ENCODE measurements around the gene NDUFV3. TPM values are rescaled to one million over a fixed set of nuclear protein-coding genes. Genes with fewer than 3 reads are reported as not detected.

NDUFV3 gene
- total and polyA plus RNA-seq, 3 experiments from 2014 or later = 20.3 to 36.8 (median 36.6) TPM

DNA sequence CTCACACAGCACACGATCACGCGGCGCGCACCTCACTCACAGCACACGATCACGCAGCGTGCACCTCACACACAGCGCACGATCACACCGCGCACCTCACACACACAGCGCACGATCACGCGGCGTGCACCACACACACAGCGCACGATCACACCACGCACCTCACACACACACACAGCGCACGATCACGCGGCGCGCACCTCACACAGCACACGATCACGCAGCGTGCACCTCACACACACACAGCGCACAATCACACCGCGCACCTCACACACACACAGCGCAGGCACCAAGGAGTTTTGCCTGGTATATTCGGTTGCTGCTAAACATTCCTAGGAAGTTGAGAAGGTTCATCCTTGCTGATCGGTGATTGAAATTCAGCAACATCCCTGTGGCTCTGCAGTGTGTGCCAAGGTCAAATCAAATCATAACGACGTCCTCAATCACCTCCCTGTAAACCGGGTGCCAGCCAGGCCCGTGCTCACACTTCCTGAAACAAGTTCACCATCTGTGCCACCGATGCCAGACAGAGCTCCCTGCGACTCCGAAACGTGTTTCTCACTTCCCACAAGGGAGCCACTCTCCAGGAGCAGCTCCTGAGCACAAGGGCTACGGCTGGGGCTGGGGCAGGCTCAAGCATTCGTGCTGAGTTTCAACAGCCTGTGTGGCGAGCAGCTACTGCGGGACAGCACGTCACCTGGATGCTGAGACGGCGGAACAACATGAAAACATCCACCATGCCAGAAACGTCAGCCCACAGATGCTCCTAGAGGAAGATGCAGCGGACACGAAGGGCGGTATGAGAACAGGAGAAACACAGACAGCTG lies 44.0 kb upstream of the NDUFV3 start:
- H3K4me3 ChIP-seq (ENCODE audit: low read length) = no peak overlapping the region
- POLR2A ChIA-PET = no interaction called here
- peaks cover 7 to 87% (median 11%) of the 10 kb centered on the region in 3 donors for H3K36me3 Mint-ChIP-seq
- peaks cover 0 to 1% of the 10 kb centered on the region in 2 donors for H3K27me3 Mint-ChIP-seq
- no peaks in the 10 kb centered on the region for H3K9me3 Mint-ChIP-seq
- no peaks in the 10 kb centered on the region for H3K9me3 ChIP-seq (ENCODE audit: low read length)
- peak in 1 of 5 donors; percentile 28 for DNase-seq
- H3K36me3 ChIP-seq (ENCODE audit: insufficient read depth, low read length) = peaks cover 16% of the 10 kb centered on the region
- H3K4me1 Mint-ChIP-seq = peaks cover 0 to 9% (median 3%) of the 10 kb centered on the region in 3 donors
- H3K4me3 Mint-ChIP-seq = no peak overlapping the region
- H3K27me3 ChIP-seq (ENCODE audit: insufficient read depth, low read length, poor library complexity, severe bottlenecking) = no peaks in the 10 kb centered on the region
- no peak overlapping the region for H3K27ac ChIP-seq (ENCODE audit: low read depth, low read length)
- peak overlapping the region in 3 of 8 donors; percentile 42 to 72 (median 48) for H3K27ac Mint-ChIP-seq
- CTCF ChIA-PET = no interaction called here
- H3K4me1 ChIP-seq (ENCODE audit: insufficient read depth, low read length) = no peaks in the 10 kb centered on the region

DNA sequence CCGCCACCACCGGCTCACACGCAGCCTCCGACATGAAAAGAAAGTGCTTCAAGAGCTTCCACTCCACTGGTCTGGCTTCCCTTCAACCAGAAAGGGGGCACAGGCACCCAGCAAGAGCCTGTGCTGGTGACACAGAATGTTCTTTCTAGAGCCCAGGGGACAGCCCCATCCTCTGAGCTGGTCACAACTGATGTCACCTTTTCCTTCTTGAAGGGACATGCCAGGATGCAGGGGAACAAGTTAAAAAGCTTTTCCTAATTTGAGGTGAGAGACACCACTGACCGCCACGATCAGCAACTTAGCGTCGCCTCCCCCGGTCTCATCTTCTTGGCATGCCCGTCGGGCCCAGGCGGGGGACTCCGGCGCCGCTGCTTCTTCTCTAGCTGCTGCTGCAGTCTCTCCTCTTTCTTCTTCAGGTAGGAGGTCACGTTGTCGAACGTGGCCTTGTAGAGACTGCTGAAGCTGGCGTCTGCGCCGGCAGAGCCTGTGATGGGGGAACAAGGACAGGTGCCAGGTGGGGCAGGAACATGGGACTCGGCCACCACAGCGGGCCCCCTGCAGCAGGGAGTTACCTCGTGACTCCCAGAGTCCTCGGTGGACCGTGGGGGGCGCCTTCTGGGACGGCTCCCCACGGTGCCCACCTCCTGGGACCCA lies 43.2 kb upstream of the NDUFV3 start:
- DNase-seq = peak in 1 of 5 donors; percentile 20
- no peaks in the 10 kb centered on the region for H3K9me3 ChIP-seq (ENCODE audit: low read length)
- no peaks in the 10 kb centered on the region for H3K27me3 ChIP-seq (ENCODE audit: insufficient read depth, low read length, poor library complexity, severe bottlenecking)
- H3K36me3 ChIP-seq (ENCODE audit: insufficient read depth, low read length) = peaks cover 21% of the 10 kb centered on the region
- H3K27me3 Mint-ChIP-seq = peaks cover 0 to 1% of the 10 kb centered on the region in 2 donors
- ChIA-PET CTCF (no interaction called here), POLR2A (no interaction called here)
- peaks cover 4 to 86% (median 14%) of the 10 kb centered on the region in 3 donors for H3K36me3 Mint-ChIP-seq
- H3K4me1 Mint-ChIP-seq = peaks cover 0 to 6% (median 3%) of the 10 kb centered on the region in 3 donors
- H3K4me1 ChIP-seq (ENCODE audit: insufficient read depth, low read length) = no peaks in the 10 kb centered on the region
- no peak overlapping the region for H3K27ac ChIP-seq (ENCODE audit: low read depth, low read length)
- no peak overlapping the region for H3K4me3 ChIP-seq (ENCODE audit: low read length)
- H3K9me3 Mint-ChIP-seq = no peaks in the 10 kb centered on the region
- H3K4me3 Mint-ChIP-seq = no peak overlapping the region
- no peak overlapping the region for H3K27ac Mint-ChIP-seq

DNA sequence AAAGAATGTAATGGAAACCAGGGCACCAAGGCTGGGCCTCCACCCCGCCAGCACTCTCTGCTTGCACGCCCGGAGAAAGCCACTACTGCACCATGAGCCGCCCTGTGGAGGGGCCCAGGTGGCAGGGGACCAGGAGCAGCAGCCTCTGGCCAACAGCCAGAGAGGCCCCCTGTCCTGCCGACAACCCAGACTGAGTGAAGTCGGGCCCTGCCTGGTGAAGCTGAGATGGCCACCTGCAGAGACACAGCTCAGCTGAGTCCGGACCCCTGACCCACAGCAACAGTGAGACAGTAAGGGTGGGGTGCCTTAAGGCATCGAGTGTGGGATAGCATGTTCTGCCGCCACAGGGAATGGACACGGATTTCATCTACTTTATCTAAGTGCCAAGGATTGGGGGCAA lies 42.6 kb upstream of the NDUFV3 start:
- ChIA-PET POLR2A (no interaction called here), CTCF (interaction anchor here (1.4 kb wide), 1 partner anchor 15 kb away, joined by 3 read pairs; no protein-coding TSS in a partner anchor)
- no peaks in the 10 kb centered on the region for H3K27me3 ChIP-seq (ENCODE audit: insufficient read depth, low read length, poor library complexity, severe bottlenecking)
- Mint-ChIP-seq H3K27ac (peak overlapping the region in 2 of 8 donors; percentile 76 to 83), H3K9me3 (no peaks in the 10 kb centered on the region), H3K36me3 (peaks cover 4 to 86% (median 14%) of the 10 kb centered on the region in 3 donors), H3K4me1 (peaks cover 0 to 3% (median 1%) of the 10 kb centered on the region in 3 donors), H3K4me3 (no peak overlapping the region), H3K27me3 (peaks cover 0 to under 1% of the 10 kb centered on the region in 2 donors)
- no peaks in the 10 kb centered on the region for H3K4me1 ChIP-seq (ENCODE audit: insufficient read depth, low read length)
- H3K4me3 ChIP-seq (ENCODE audit: low read length) = no peak overlapping the region
- H3K9me3 ChIP-seq (ENCODE audit: low read length) = no peaks in the 10 kb centered on the region
- peaks cover 25% of the 10 kb centered on the region for H3K36me3 ChIP-seq (ENCODE audit: insufficient read depth, low read length)
- no peak for DNase-seq
- H3K27ac ChIP-seq (ENCODE audit: low read depth, low read length) = no peak overlapping the region

DNA sequence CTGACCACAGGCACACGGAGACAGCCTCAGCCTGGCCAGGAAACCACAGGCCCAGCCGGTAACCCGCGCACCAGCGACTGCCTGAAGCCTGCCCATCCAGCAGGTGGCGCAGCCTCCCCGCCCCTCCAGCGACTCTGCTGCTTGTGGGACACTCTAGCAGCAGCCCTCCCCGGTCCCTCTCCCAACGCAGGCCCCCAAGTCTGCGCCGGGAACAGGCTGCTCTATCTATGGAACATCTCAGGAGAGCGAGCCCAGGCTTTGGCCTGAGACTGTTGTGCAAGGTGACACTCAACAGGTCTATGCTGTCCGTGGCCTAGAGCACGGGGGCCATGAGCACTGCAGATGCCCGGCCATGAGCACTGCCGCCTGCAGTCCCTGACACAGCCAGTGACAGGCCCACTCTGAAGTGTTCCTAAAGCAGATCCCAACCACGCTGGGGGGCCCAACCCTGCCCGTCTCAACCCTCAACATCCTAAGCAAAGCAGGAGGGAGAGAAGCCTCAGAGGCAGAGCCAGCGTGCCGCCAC lies 42.2 kb upstream of the NDUFV3 start:
- no peaks in the 10 kb centered on the region for H3K9me3 Mint-ChIP-seq
- H3K4me3 Mint-ChIP-seq = no peak overlapping the region
- Histone ChIP-seq H3K4me1 (ENCODE audit: insufficient read depth, low read length) (no peaks in the 10 kb centered on the region), H3K27ac (ENCODE audit: low read depth, low read length) (no peak overlapping the region), H3K4me3 (ENCODE audit: low read length) (no peak overlapping the region), H3K9me3 (ENCODE audit: low read length) (no peaks in the 10 kb centered on the region), H3K27me3 (ENCODE audit: insufficient read depth, low read length, poor library complexity, severe bottlenecking) (no peaks in the 10 kb centered on the region), H3K36me3 (ENCODE audit: insufficient read depth, low read length) (peaks cover 30% of the 10 kb centered on the region)
- CTCF ChIA-PET = interaction anchor here (1.4 kb wide), 1 partner anchor 14 kb away, joined by 3 read pairs; no protein-coding TSS in a partner anchor
- H3K27ac Mint-ChIP-seq = peak overlapping the region in 1 of 8 donors; percentile 76
- H3K4me1 Mint-ChIP-seq = peaks cover 0 to 3% (median 0%) of the 10 kb centered on the region in 3 donors
- H3K27me3 Mint-ChIP-seq = no peaks in the 10 kb centered on the region
- POLR2A ChIA-PET = no interaction called here
- H3K36me3 Mint-ChIP-seq = peaks cover 4 to 86% (median 17%) of the 10 kb centered on the region in 3 donors
- DNase-seq = peak in 3 of 5 donors; percentile 8 to 57 (median 11)

DNA sequence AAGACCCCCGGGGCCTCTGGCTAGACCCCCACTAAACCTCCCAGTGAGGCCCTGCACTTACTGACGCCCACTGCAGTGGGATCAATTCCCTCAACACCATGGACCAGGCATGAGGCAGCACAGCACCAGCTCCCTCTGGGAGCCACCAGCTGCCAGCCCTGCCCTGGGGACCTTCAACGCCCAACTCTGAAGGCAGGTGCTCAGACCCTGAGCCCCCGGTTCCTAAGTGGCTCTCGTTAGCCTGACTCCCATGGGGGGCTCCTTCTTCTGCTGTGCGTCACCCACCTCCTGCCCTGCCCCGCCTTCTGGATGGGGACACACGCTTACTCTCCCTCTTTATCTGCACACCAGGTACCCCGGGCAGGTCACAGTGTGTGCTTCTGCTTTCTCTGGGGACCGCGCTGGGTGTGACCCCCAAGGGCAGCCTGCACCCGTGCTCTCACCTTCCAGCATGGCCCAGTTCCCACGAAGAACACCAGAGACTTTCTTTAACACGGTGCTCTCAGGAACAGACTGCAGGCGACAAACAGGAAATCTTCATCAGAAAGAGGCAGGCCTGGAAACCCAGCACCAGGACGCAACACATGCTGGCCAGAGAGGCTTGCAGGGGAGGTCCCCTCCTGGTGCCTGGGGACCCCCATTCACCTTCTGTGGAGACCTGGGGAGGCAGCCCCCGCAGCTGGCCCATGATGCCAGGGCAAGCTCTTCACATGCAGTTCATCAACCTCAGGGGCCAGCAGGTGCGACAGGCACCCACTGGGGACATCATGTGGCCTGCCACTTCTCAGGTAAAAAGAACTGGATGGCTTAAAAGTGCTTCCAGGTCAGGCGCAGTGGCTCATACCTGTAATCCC lies 41.1 kb upstream of the NDUFV3 start:
- ChIA-PET POLR2A (no interaction called here), CTCF (interaction anchor here (1.4 kb wide), 1 partner anchor 13 kb away, joined by 3 read pairs; no protein-coding TSS in a partner anchor)
- Mint-ChIP-seq H3K36me3 (peaks cover 4 to 87% (median 17%) of the 10 kb centered on the region in 3 donors), H3K27me3 (no peaks in the 10 kb centered on the region), H3K27ac (peak overlapping the region in 2 of 8 donors; percentile 50 to 57), H3K9me3 (no peaks in the 10 kb centered on the region), H3K4me3 (no peak overlapping the region), H3K4me1 (peaks cover 0 to 3% (median 0%) of the 10 kb centered on the region in 3 donors)
- Histone ChIP-seq H3K36me3 (ENCODE audit: insufficient read depth, low read length) (peaks cover 41% of the 10 kb centered on the region), H3K4me3 (ENCODE audit: low read length) (no peak overlapping the region), H3K4me1 (ENCODE audit: insufficient read depth, low read length) (no peaks in the 10 kb centered on the region), H3K27ac (ENCODE audit: low read depth, low read length) (no peak overlapping the region), H3K9me3 (ENCODE audit: low read length) (no peaks in the 10 kb centered on the region), H3K27me3 (ENCODE audit: insufficient read depth, low read length, poor library complexity, severe bottlenecking) (no peaks in the 10 kb centered on the region)
- DNase-seq = no peak

DNA sequence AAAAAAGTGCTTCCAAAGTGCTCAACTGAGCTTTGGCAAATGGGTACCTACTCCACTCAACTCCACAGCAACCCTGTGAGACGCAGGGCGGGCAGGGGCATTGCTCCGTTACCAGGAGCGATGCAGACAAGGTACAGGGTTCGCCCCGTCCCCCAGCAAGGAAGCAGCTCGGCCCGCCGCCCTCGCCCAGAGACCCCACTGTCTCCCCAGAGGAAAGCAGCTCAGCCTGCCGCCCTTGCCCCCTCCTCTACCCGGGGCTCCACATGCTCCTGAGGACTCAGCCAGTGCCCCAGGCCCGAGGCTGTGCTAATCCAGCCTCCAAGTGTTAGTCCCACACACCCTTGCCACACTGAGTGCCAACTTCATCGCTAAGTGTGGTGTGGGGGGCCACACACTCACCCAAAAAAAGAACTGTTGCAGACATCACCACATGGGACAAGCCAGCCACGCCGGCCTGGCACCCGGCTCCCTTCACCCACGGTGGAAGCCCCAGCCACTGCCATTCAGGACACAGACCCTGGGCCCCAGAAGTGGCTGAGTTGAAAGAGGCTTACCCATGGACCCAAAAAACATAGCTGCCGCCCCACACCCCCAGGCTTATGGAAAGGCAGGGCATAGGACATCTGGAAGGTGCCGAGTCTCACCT lies 40.1 kb upstream of the NDUFV3 start:
- H3K4me1 Mint-ChIP-seq = peaks cover 0 to 3% (median 0%) of the 10 kb centered on the region in 3 donors
- Histone ChIP-seq H3K27ac (ENCODE audit: low read depth, low read length) (no peak overlapping the region), H3K27me3 (ENCODE audit: insufficient read depth, low read length, poor library complexity, severe bottlenecking) (no peaks in the 10 kb centered on the region), H3K4me3 (ENCODE audit: low read length) (no peak overlapping the region), H3K9me3 (ENCODE audit: low read length) (no peaks in the 10 kb centered on the region), H3K36me3 (ENCODE audit: insufficient read depth, low read length) (peaks cover 44% of the 10 kb centered on the region), H3K4me1 (ENCODE audit: insufficient read depth, low read length) (no peaks in the 10 kb centered on the region)
- H3K27ac Mint-ChIP-seq = no peak overlapping the region
- no peak overlapping the region for H3K4me3 Mint-ChIP-seq
- no peaks in the 10 kb centered on the region for H3K9me3 Mint-ChIP-seq
- no peaks in the 10 kb centered on the region for H3K27me3 Mint-ChIP-seq
- H3K36me3 Mint-ChIP-seq = peaks cover 4 to 88% (median 23%) of the 10 kb centered on the region in 3 donors
- POLR2A ChIA-PET = no interaction called here
- DNase-seq = no peak
- CTCF ChIA-PET = no interaction called here

DNA sequence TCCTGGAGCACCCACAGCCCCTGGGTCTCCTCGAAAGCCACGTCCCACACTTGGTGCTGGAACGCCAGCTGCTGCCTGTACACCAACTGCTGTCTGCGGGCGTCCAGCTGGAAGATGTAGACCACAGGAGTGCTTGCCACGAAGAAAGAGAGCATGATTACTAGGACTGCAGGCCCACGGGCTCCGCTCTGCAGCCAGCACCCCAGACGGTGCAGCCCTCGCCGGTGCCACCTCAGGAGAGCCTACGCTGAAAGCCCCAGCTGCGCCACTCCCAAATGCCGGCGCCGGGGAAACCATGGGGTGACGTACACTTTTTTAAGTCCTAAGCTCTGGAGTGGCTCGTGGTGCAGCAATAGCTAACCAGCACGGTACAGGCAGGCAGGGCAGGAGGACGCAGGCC lies 39.5 kb upstream of the NDUFV3 start:
- ChIA-PET CTCF (no interaction called here), POLR2A (no interaction called here)
- Histone ChIP-seq H3K36me3 (ENCODE audit: insufficient read depth, low read length) (peaks cover 50% of the 10 kb centered on the region), H3K27me3 (ENCODE audit: insufficient read depth, low read length, poor library complexity, severe bottlenecking) (no peaks in the 10 kb centered on the region), H3K27ac (ENCODE audit: low read depth, low read length) (no peak overlapping the region), H3K9me3 (ENCODE audit: low read length) (no peaks in the 10 kb centered on the region), H3K4me1 (ENCODE audit: insufficient read depth, low read length) (no peaks in the 10 kb centered on the region), H3K4me3 (ENCODE audit: low read length) (no peak overlapping the region)
- Mint-ChIP-seq H3K27ac (no peak overlapping the region), H3K36me3 (peaks cover 7 to 92% (median 24%) of the 10 kb centered on the region in 3 donors), H3K9me3 (no peaks in the 10 kb centered on the region), H3K4me3 (no peak overlapping the region), H3K4me1 (peaks cover 0 to 3% (median 0%) of the 10 kb centered on the region in 3 donors), H3K27me3 (no peaks in the 10 kb centered on the region)
- no peak for DNase-seq
